ENCODE data around the gene OR10D3.
"Not testable (repeated sequence)": the region's sequence is repeated elsewhere in the genome, so short reads cannot be mapped to it uniquely, and the experiment has no call there.

The OR10D3 gene, protein sequence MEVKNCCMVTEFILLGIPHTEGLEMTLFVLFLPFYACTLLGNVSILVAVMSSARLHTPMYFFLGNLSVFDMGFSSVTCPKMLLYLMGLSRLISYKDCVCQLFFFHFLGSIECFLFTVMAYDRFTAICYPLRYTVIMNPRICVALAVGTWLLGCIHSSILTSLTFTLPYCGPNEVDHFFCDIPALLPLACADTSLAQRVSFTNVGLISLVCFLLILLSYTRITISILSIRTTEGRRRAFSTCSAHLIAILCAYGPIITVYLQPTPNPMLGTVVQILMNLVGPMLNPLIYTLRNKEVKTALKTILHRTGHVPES

DNA sequence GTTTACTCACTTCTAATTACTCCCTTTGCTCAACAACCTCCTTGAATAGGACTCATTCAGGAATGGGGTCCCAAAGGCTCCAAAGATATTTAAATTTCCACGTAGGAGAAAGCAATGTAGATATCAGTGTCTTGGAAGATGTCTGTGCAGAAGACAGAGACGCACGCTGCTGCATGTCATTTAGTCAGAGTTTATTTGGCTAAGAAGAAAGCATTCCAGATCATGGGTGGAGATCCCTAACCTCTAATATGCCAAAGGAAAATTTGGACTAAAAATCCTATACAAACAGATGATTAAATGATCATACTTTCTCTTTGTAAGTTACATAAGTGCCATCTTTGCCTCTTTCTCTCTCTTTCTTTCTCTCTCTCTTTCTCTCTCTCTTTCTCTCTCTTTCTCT lies at the start of gene OR10D3:
TSS of gene OR10D3 (plus strand) at position 278 of the 400 bp plus-strand sequence. CDS start 1,925 bp downstream, outside the sequence.
- DNase-seq (ENCODE audit: low read depth in 2 of 2), result no peak

DNA sequence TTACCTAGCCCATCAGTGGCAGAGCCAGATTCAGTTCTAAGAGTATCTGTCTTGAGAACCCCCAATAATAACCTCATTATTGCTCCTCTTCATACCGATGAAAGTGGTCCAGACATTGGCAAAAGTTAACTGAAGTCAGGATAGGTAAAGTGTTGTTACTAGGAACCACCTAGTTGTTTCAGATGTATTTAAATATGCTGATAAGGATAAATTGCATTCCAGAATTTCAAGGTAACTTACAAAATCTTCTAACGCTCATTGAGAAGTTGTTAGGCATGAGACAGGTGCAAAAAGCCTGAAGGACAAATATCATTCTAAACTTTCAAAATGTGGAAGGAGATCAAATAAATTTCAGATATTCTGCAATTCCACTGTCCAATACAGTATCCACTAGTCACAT lies 40.1 kb upstream of the OR10D3 start:
- no peak for DNase-seq (ENCODE audit: low read depth in 2 of 2)

DNA sequence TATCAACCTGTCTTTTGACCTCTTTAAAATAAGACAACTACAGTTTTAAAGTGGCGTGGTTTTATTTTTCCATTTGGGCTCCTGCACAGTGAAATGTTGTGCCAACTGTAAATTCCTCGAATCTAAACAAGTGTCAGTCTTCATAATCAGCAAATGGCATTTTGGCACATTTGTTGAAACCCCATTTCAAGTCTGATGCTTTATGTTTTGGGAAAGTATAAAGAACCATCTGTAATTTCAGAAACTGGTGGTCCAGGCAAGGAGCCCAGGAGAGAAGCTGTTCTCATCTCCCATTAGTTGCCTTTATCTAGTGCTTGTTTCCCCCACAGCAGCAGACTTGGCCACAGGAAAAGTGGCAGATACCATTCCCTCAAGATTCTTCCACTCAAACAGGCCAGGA lies 35.2 kb upstream of the OR10D3 start:
- DNase-seq (ENCODE audit: low read depth in 2 of 2), result no peak

DNA sequence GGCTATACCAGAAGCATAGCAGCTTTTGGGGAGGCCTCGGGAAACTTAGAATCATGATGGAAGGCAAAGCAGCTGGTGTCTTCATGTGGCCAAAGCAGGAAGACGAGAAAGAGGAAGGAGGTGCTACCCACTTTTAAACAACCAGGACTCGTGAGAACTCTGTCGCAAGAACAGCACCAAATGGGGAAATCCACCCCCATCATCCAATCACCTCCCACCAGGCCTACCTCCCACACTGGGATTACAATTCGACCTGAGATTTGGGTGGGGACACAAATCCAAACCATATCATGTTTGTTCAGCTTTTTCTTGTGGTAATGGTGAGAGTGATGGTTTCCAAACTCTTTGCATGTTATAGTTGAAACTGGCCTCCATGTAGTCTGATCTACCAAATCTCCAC lies 32.5 kb upstream of the OR10D3 start:
- no peak for DNase-seq (ENCODE audit: low read depth in 2 of 2)

DNA sequence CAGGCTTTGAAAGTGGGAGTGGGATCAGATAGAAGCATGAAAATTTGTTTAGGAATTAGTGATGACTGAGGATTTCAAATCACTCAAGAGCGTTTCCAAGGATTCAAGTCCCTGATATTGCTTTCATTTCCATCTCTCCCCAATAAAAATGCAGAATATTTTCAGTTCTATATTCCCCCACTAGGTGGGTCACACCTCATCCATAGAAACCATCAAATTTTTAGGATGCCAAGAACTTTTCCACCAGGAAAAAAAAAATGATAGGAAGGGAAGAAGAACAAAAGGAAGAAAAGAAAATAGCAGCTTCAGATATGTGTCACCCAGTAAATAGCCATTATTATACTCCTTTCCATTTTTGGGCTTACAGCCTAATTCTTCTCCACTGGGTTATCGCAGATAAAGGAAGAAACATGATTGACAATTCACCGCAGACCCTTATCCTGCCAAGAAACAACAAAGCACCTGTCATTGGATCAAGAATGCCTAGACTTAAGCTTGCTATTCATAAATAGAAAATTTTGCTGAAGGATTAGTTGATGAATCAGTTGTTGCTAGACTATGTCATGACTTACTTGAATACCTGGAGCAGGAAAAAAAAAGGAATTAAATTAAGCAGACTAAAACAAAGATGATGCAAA lies 30.3 kb upstream of the OR10D3 start:
- DNase-seq (ENCODE audit: low read depth in 2 of 2), result no peak

DNA sequence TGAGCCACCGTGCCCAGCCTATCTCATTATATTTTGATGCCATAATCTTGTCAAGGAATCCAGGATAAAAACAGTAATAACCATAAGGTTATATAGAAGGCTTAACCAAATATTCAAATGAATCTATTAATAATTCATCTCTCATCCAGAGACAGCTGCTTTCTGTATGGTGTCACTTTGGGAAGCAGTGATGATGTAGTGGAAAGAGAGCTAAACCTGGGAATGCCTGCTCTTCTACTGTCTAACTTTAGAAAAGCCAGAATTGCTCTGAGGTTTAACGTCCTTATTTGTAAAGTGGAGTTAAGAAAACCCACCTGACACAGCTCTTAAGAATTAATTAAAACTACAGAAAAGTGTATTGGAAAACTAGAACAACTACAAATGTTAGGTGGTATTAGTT lies 29.3 kb upstream of the OR10D3 start:
- DNase-seq (ENCODE audit: low read depth in 2 of 2), result no peak

DNA sequence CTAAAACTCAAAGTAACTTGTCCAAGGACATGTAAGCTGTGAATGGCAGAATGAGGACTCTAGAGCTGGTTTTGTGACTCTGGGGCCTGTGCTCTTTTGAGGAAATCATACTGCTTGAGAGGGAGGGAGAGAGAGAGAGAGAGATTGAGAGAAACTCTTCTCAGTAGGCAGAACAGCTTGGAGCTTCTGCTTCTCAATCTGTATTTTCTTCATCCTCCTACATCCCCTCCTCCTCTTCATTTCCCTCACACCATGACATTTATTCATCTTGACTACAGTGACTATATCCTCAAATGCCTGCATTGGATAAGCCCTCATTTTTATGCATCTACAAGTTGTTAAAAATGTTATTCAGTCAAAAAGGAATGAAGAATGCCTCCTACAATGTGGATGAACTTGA lies 23.7 kb upstream of the OR10D3 start:
- DNase-seq (ENCODE audit: low read depth in 2 of 2), result no peak

DNA sequence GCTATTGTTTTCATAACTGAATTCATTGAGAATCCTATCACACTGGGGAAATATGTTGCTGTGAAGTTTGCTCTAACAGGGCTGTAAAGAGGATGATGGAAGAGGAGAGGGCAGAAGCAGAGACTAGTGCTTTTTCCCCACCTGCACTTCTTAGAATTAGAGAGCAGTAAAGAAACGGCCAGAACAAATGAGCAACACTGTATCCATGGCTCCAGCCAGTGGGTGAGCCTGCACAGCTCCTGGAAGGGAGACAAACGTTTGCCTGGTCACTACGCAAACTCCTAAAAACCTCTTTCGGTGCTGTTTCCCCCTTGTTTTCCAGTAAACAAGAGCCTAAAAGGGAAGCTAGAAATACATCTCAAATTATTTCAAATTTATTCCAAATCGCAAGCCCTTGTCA lies 22.2 kb upstream of the OR10D3 start:
- no peak for DNase-seq (ENCODE audit: low read depth in 2 of 2)

DNA sequence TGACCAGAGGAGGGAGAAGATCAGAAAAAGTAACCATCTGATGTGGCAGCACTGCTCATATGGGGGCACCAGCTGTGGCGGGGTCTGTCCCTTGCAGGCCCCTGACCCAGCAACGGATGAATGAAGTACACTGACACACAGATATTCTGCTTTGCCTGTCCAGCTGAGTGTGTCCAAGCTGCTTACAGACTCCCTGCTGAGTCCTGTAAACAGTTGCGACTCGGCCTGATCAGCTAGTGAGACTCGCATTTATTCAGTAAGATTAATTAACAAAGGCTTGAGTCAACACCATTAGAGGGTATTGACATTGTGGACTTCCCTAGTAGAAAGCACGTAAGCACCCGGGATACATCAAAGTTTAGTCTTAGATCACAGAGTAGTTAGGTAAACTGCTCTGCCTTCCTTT lies 15.3 kb upstream of the OR10D3 start:
- DNase-seq (ENCODE audit: low read depth in 2 of 2), result no peak

DNA sequence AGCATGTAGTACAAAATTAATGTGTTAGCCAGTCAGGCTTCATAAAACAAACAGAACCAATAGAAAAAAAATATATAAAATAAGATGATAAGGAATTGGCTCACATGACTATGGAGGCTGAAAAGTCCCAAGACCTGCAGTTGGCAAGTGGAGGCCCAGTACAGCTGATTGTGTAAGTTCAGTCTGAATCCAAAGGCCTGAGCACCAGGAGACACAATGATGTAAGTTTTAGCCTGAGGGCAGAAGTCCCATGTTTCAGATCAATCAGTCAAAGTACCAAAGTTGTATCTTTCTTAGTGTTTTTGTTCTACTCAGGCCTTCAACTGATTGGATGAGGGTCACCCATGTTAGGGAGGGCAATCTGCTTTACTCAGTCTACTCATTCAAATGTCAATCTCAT lies 14.3 kb upstream of the OR10D3 start:
- no peak for DNase-seq (ENCODE audit: low read depth in 2 of 2)

DNA sequence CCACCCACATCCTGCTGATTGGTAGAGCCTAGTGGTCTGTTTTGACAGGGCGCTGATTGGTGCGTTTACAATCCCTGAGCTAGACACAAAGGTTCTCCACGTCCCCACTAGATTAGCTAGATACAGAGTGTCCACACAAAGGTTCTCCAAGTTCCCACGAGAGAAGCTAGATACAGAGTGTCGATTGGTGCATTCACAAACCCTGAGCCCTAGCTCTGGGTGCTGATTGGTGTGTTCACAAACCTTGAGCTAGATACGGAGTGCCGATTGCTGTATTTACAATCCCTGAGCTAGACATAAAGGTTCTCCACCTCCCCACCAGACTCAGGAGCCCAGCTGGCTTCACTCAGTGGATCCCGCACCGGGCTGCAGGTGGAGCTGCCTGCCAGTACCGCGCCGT lies 12.8 kb upstream of the OR10D3 start:
- DNase-seq (ENCODE audit: low read depth in 2 of 2), result not testable (repeated sequence)

DNA sequence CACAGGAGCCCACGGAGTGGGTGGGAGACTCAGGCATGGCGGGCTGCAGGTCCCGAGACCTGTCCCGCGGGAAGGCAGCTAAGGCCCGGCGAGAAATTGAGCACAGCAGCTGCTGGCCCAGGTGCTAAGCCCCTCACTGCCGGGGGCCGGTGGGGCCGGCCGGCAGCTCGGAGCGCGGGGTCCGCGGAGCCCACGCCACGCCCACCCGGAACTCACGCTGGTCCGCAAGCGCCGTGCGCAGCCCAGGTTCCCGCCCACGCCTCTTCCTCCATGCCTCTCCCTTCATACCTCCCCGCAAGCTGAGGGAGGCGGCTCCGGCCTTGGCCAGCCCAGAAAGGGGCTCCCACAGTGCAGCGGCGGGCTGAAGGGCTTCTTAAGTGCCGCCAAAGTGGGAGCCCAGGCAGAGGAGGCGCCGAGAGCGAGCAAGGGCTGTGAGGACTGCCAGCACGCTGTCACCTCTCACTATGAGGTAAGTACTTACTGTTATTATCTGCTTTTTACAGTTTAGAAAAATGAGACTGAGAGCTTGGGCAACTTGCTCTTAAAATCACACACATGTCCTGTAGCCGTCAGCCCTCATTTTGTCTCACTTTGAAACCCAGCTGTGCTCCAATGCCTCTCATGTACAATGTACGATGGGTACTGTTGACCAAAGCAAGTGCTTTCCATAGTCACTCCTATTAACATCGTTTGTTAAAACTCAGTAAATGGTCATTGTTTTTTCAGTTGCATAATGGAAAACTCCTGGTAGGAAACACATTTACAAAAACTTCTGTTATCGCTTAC lies 12.2 kb upstream of the OR10D3 start:
- DNase-seq (ENCODE audit: low read depth in 2 of 2), result no peak

DNA sequence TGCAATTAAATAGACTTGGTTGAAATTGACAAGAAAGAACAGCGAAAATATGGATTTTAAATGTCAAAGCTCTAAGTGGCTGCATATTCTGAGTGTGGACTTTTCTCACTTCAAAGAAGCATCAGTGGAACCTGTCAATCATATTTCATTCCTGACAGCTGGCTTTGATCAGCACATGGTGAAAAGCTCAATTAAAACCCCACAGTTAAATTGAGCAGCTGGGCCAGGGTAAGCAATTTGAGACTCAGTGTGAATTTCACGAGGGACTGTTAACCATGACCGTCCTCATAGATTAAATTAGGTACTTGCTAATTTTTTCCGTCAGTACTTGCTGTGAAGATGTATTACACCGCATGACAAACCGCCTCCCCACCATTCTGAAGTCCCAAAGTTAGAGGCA lies 11.0 kb upstream of the OR10D3 start:
- DNase-seq (ENCODE audit: low read depth in 2 of 2), result no peak

DNA sequence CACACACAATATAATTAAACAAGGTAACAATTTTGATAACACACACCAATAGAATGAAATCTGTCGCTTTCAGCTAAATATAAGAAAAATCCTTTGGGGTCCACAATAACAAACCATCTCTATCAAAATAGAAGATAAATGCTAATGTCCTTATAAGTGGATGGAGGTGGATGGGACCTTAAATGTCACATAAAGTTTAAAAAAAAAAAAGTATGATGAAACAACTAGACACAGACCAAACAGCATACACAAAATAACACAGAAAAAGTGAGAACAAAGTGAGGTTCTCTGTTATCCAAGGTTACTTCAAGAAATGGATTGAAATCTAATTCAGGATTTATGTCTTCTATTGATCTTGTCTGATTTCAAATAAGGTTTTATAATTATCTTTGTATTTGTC lies 10.5 kb upstream of the OR10D3 start:
- DNase-seq (ENCODE audit: low read depth in 2 of 2), result no peak

DNA sequence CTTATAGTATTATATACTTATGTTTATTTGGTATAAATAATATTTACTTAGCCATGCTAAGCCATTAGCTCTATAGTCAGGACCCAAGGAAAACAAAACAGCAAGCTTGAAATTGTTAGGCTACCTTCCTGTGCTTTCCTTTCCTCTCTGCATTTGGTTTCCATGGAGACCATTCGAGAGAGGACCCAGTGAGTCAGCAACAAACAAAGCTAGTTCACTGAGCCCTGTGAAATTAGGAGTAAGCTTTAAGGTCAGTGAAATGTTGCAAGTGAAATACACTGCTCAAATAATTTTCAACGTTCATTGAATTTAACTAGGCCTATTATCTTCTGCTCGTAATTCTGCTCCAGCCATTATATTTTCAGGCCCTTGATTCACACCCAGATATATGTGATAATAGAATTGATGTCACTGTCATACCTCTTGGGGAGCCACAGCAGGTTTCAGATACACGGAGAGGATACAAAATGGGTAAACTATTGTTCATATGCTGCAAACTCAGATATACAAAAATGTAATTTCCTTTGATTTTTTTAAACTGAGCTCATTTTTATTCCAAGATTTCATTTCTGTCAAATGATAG lies 9.1 kb upstream of the OR10D3 start:
- DNase-seq (ENCODE audit: low read depth in 2 of 2), result no peak

DNA sequence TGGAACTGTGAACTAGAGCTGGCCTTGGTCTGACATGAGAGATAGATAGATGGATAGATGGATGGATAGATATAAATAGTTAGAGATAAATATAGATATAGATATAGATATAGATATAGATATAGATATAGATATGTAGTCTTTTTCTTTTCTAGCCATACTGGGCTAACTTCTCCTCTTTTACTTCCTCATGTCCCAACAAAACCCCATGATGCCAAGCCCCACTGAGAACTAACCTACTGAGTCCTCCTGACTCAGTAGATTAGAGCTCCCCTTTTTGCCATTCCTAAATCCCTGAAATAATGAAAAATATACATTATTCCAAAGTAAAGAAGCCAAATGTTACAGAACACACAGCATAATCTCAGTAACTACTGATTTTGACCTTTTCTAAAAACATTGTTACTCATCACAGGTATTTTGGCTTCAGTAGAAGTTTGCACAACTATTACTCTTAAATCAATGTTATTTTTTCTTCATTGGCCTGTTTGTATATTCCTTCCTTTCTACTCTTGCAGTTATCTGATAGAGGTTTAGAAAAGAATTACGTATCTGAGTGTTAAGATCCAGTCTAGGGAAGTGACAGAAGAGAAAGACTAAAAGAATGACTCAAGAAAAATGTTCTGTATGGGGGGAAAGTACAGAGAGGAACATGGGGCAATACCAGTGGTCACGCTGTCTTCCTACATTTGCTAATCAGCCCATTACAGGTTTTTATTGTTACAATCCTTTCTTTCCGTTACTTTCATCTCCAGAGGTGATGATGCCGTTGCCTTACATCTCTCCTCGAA lies 6.0 kb upstream of the OR10D3 start:
- no peak for DNase-seq (ENCODE audit: low read depth in 2 of 2)

DNA sequence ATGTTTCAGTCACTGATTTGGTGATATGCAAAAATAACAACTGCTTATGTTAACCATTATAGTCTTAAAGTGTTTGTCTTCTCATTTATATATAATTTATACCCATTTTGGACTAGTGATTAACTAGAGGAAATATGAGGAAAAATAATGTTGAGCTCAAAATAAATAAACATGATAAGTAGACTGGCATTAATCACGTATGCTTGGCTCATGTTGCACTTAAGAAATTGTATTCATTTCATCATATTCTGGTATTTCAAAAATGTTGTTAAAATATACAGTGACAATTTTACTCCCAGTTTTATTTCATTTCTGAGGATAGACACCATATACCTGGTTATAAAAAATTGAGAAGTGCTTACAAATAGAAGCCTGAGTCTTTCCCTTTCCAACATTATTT lies 3.8 kb upstream of the OR10D3 start:
- DNase-seq (ENCODE audit: low read depth in 2 of 2), result no peak

DNA sequence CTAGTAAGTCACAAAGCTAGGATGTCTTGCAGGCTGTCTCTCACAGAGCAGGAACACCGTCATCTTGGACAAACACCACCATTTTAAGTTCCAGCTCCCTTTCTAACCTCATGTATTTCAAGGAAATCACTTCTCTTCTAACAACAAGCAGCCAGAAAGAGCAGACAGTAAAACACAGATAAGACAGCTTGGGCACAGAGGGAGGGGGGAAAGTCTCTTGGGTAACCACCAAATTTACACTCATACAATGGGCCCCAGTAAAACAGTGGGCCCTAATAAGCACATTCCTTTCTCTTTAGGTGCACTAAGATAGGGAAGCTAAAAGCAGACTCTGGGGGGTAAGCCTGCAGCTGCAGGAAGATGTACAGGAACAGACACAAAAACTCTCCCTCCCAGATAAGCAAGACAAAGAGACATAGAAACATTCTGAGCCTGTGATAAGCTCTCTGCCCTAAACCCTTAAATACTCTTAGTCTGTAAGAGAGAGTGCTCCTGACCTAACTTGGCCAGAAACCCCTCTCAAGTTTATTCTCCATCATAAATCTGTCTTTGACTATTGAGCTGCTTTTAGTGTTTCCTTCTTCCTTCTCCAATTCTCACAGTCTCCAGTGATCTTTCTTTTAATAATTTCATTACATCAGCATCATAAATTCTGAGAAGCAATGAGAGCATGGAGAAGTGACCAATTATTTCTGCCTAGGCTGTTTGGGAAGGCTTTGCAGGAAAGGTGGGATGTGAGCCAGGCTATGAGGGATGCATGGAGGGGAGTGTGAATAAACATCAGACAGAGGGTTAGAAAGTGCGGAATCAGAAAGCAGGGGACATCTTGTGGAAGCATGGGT lies 7.4 kb downstream of the OR10D3 start:
- no peak for DNase-seq (ENCODE audit: low read depth in 2 of 2)

DNA sequence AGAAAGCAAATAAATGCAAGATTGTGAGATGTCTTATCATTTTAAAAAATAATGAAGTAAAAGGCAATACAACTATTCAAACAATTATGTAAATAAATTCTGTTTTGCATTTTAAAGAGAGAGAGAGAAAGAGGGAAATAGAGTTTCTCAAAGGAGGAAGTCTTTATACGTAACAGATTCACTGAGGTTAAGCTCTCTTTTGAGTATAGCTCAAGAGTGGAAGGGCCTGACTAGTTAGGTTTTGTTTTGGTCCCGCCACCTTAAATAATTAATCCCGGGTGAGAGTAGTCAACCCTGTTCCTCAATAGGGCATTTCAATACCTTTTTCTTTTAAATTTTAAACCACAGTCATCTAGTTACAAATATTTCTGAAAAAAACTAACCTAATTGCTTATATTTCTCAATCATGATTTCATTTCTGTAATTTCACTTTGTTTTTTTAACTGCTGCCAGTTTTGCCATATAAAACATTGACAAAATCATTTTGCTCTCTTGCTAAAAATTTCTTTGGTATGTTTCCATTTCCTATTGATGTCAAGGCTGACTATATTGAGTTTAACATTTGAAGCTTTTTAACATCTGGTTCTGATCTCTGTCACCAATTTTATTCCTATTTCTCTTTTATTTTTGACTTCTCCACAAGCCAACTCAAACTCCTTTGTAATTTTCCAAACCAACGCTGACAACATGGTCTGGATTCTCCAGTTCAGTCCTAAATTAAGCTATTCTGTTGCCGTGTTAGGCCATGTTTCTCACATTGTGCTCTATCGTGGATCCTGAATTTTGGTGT lies 10.3 kb downstream of the OR10D3 start:
- DNase-seq (ENCODE audit: low read depth in 2 of 2), result no peak
